H1 (cell line): ENCODE results near the gene PACSIN2. TPM values are rescaled to one million over a fixed set of nuclear protein-coding genes. Genes with fewer than 3 reads are reported as not detected.

Experiments used
- CTCF ChIA-PET: fragments of 300-600 bp; sonication (Branson Sonifier 250); formaldehyde crosslinking; loops from one replicate; lab custom pipeline; 2021; ENCODE audit not compliant: partially characterized antibody; lab: Charles Lee
- POLR2A ChIA-PET: fragments of 300-600 bp; sonication (Branson Sonifier 250); formaldehyde crosslinking; loops from one replicate; lab custom pipeline; 2021; ENCODE audit warnings: inconsistent platforms; ENCODE audit not compliant: partially characterized antibody; lab: Charles Lee
- DNase-seq, 2 experiments: peaks; one replicate each; pipeline versions ENCODE4 v3.0.0 to v3.0.0-alpha.2; 2010 to 2022; ENCODE audit warnings: low spot score in 2 of 2, low read depth in 1 of 2, mixed read lengths in 1 of 2
- FAIRE-seq: peaks from 2 replicates; lab custom pipeline; 2011; peaks lifted over from hg19 to GRCh38; lab: Jason Lieb, UNC
- H2AFZ ChIP-seq: 2 replicates; pipeline ENCODE4 v1.8.1; 2012; ENCODE audit warnings: low read length, inconsistent platforms
- H2AK5ac ChIP-seq: 2 replicates; pipeline ENCODE4 v1.6.1; 2013; ENCODE audit warnings: low read depth, low read length
- H2BK120ac ChIP-seq: replicated peaks from 2 replicates; pipeline ENCODE3; 2013; ENCODE audit warnings: low read depth, low read length, inconsistent platforms
- H2BK12ac ChIP-seq: 2 replicates; pipeline ENCODE4 v1.6.1; 2013; ENCODE audit warnings: low read depth, low read length
- H2BK15ac ChIP-seq: 2 replicates; pipeline ENCODE4 v1.6.1; 2013; ENCODE audit warnings: low read length
- H2BK20ac ChIP-seq: 2 replicates; pipeline ENCODE4 v1.6.1; 2013; ENCODE audit warnings: low read length
- H2BK5ac ChIP-seq: 2 replicates; pipeline ENCODE4 v1.6.1; 2013; ENCODE audit warnings: low read depth, low read length
- H3K14ac ChIP-seq: 2 replicates; pipeline ENCODE4 v1.6.1; 2013; ENCODE audit warnings: inconsistent platforms; ENCODE audit not compliant: insufficient read length
- H3K18ac ChIP-seq: 2 replicates; pipeline ENCODE4 v1.6.1; 2013; ENCODE audit warnings: low read length; ENCODE audit errors: extremely low read depth
- H3K23ac ChIP-seq: 2 replicates; pipeline ENCODE4 v1.6.1; 2013; ENCODE audit warnings: inconsistent platforms; ENCODE audit not compliant: insufficient read length
- H3K23me2 ChIP-seq: 2 replicates; pipeline ENCODE4 v1.6.1; 2013; ENCODE audit warnings: low read depth, low read length
- H3K27ac ChIP-seq: 2 replicates; pipeline ENCODE4 v1.6.1; 2011; ENCODE audit warnings: low read depth, low read length, inconsistent platforms
- H3K27me3 ChIP-seq, 4 experiments: replicated peaks in 1 of 4; 1 replicate in 1 of 4; 2 replicates in 3 of 4; pipeline versions ENCODE4 v1.6.1 to v1.8.1; 2011 to 2013; ENCODE audit warnings: low read length in 3 of 4, mild to moderate bottlenecking in 3 of 4, inconsistent platforms in 2 of 4, mixed read lengths in 2 of 4, moderate library complexity in 1 of 4; ENCODE audit not compliant: control insufficient read depth in 3 of 4, insufficient read depth in 3 of 4; ENCODE audit errors: extremely low read depth in 1 of 4
- H3K36me3 ChIP-seq, 4 experiments: 2 replicates each; pipeline versions ENCODE4 v1.6.1 to v1.8.1; 2011 to 2013; ENCODE audit warnings: mild to moderate bottlenecking in 4 of 4, low read length in 3 of 4, moderate library complexity in 2 of 4, control low read depth in 1 of 4, inconsistent platforms in 1 of 4; ENCODE audit not compliant: insufficient read depth in 4 of 4, control insufficient read depth in 2 of 4
- H3K4ac ChIP-seq: replicated peaks from 2 replicates; pipeline ENCODE3; 2013; ENCODE audit warnings: low read length, low read depth, mixed read lengths, inconsistent platforms; ENCODE audit not compliant: insufficient read length
- H3K4me1 ChIP-seq, 4 experiments: replicated peaks in 1 of 4; 1 replicate in 1 of 4; 2 replicates in 3 of 4; pipeline versions ENCODE4 v1.6.1 to v1.8.1; 2011 to 2013; ENCODE audit warnings: low read length in 3 of 4, inconsistent platforms in 2 of 4, mixed read lengths in 1 of 4; ENCODE audit not compliant: insufficient read depth in 4 of 4, control insufficient read depth in 3 of 4
- H3K4me2 ChIP-seq, 2 experiments: 2 replicates each; pipeline versions ENCODE4 v1.6.1 to v1.8.1; 2011 to 2013; ENCODE audit warnings: low read depth in 2 of 2, low read length in 2 of 2, control low read depth in 1 of 2, inconsistent platforms in 1 of 2, mild to moderate bottlenecking in 1 of 2; ENCODE audit not compliant: insufficient read depth in 1 of 2
- H3K4me3 ChIP-seq, 4 experiments: fragments of 200-600, 300-600 bp in 1 of 4; sonication (generic), shearing (Covaris generic), sonication (Bioruptor Twin) in 1 of 4; 2 replicates each; pipeline versions ENCODE4 v1.5.1 to v1.8.1; 2011 to 2016; ENCODE audit warnings: low read length in 4 of 4, low read depth in 3 of 4, control low read depth in 2 of 4, inconsistent platforms in 2 of 4, mild to moderate bottlenecking in 2 of 4, mixed read lengths in 1 of 4, moderate library complexity in 1 of 4; ENCODE audit not compliant: insufficient read depth in 2 of 4; ENCODE audit errors: extremely low read depth in 1 of 4
- H3K56ac ChIP-seq: replicated peaks from 2 replicates; pipeline ENCODE3; 2013; ENCODE audit warnings: low read depth, mild to moderate bottlenecking, mixed read lengths, low read length, inconsistent platforms; ENCODE audit not compliant: insufficient read length
- H3K79me1 ChIP-seq: 2 replicates; pipeline ENCODE4 v1.6.1; 2013; ENCODE audit warnings: low read depth, low read length, control low read depth
- H3K79me2 ChIP-seq, 2 experiments: 2 replicates each; pipeline versions ENCODE4 v1.6.1 to v1.8.1; 2012 to 2013; ENCODE audit warnings: low read length in 2 of 2, mild to moderate bottlenecking in 2 of 2, inconsistent platforms in 1 of 2; ENCODE audit not compliant: insufficient read depth in 2 of 2, control insufficient read depth in 1 of 2
- H3K9ac ChIP-seq, 4 experiments: replicated peaks in 1 of 4; 1 replicate in 1 of 4; 2 replicates in 3 of 4; pipeline versions ENCODE4 v1.6.1 to v1.8.1; 2011 to 2013; ENCODE audit warnings: low read depth in 3 of 4, low read length in 3 of 4, control low read depth in 2 of 4, mild to moderate bottlenecking in 2 of 4, moderate library complexity in 2 of 4, inconsistent platforms in 1 of 4; ENCODE audit errors: extremely low read depth in 1 of 4
- H3K9me3 ChIP-seq, 2 experiments: 2 replicates each; pipeline versions ENCODE4 v1.6.1 to v1.8.1; 2012 to 2013; ENCODE audit warnings: mild to moderate bottlenecking in 2 of 2, moderate library complexity in 2 of 2, control low read depth in 1 of 2, inconsistent platforms in 1 of 2, low read depth in 1 of 2, low read length in 1 of 2, mixed read lengths in 1 of 2; ENCODE audit not compliant: insufficient read depth in 2 of 2
- H4K20me1 ChIP-seq, 2 experiments: replicated peaks in 1 of 2; 2 replicates each; pipeline versions ENCODE3 to v1.8.1; 2011 to 2013; ENCODE audit warnings: inconsistent platforms in 2 of 2, low read length in 2 of 2, mild to moderate bottlenecking in 1 of 2; ENCODE audit not compliant: insufficient read depth in 2 of 2, control insufficient read depth in 1 of 2
- H4K5ac ChIP-seq: 2 replicates; pipeline ENCODE4 v1.6.1; 2013; ENCODE audit warnings: low read length, low read depth, mixed read lengths, inconsistent platforms; ENCODE audit not compliant: insufficient read length
- H4K8ac ChIP-seq: 2 replicates; pipeline ENCODE4 v1.8.0; 2013; ENCODE audit warnings: mild to moderate bottlenecking, moderate library complexity, low read length, inconsistent platforms; ENCODE audit not compliant: insufficient read depth; ENCODE audit errors: extremely low read depth
- H4K91ac ChIP-seq: replicated peaks from 2 replicates; pipeline ENCODE3; 2013; ENCODE audit warnings: low read length, mixed read lengths, inconsistent platforms; ENCODE audit not compliant: insufficient read length
- CBX5 ChIP-seq: fragments of 300-800, 300-1000 bp; sonication (generic); IDR thresholded peaks from 2 replicates; pipeline ENCODE4 v1.7.1; 2016; ENCODE audit warnings: antibody characterized with exemption, low read length, low read depth
- CBX8 ChIP-seq: fragments of 300-800, 300-1000 bp; sonication (generic); IDR thresholded peaks from 2 replicates; pipeline ENCODE4 v1.7.1; 2016; ENCODE audit warnings: low read depth, low read length, borderline replicate concordance
- CHD2 ChIP-seq: IDR thresholded peaks from 2 replicates; pipeline ENCODE4 v1.6.1; 2012; ENCODE audit warnings: low read length, improper control_type of control experiment
- HDAC2 ChIP-seq, 2 experiments: fragments of 300-600 bp in 1 of 2; sonication (generic) in 1 of 2; IDR thresholded peaks; 2 replicates each; pipeline ENCODE4 v1.6.1; 2011 to 2012; ENCODE audit warnings: low read depth in 2 of 2, low read length in 2 of 2, mild to moderate bottlenecking in 2 of 2, moderate library complexity in 2 of 2, borderline replicate concordance in 1 of 2, inconsistent platforms in 1 of 2
- HDAC6 ChIP-seq: IDR thresholded peaks from one replicate; pipeline ENCODE4 v1.7.1; 2012; ENCODE audit warnings: low read depth, mild to moderate bottlenecking, inconsistent platforms, low read length, moderate library complexity
- POLR2A ChIP-seq, 2 experiments: IDR thresholded peaks; 1 replicate in 1 of 2; 2 replicates in 1 of 2; pipeline ENCODE4 v1.6.1; 2011; ENCODE audit warnings: low read depth in 2 of 2, low read length in 2 of 2, mild to moderate bottlenecking in 2 of 2; ENCODE audit errors: control extremely low read depth in 1 of 2
- WGBS, 2 experiments: shearing (Covaris generic) in 1 of 2; methylation state at CpG; one replicate each; pipeline versions ENCODE4 v1.1.6 to v1.1.7; 2013 to 2015; ENCODE audit warnings: low lambda C conversion rate in 2 of 2, mixed read lengths in 2 of 2, inconsistent platforms in 1 of 2, low coverage in 1 of 2, missing lambda C conversion rate in 1 of 2; ENCODE audit not compliant: insufficient replicate concordance in 2 of 2, insufficient coverage in 1 of 2, insufficient read length in 1 of 2; ENCODE audit errors: extremely low coverage in 1 of 2, missing lambda C conversion rate in 1 of 2; 5-methylcytosine and 5-hydroxymethylcytosine counted together
- polyA plus RNA-seq, 7 experiments: library from polyadenylated mRNA; depleted of rRNA in 3 of 7; stranded (reverse) in 5 of 7; unstranded in 2 of 7; fragments of >200 nt in 5 of 7; fragments of 200-250 nt in 2 of 7; gene quantifications; 1 replicate in 5 of 7; 2 replicates in 1 of 7; 4 replicates in 1 of 7; pipeline versions ENCODE4 v1.2.1 to v1.2.3, GENCODE V29; 2011 to 2013; ENCODE audit warnings: missing spikeins in 2 of 7, mixed read lengths in 2 of 7
- total RNA-seq: library from RNA; stranded (reverse); fragmentation: NEBNext Ultra II Directional; extraction: Animal tissue kit (Norgen Biotek cat#: 25700); gene quantifications from 2 replicates; pipeline ENCODE4 v1.2.1, GENCODE V29; 2021
- TF ChIP-seq, protein P1 (sequence below): IDR thresholded peaks from 2 replicates; pipeline ENCODE4 v1.6.1; 2012; ENCODE audit warnings: inconsistent platforms

The PACSIN2 gene
- total and polyA plus RNA-seq, 2 of the 8 experiments (the other 6 are each of a cell fraction or from before 2014, with no cell fraction given): 44.8 to 64.2 TPM

DNA sequence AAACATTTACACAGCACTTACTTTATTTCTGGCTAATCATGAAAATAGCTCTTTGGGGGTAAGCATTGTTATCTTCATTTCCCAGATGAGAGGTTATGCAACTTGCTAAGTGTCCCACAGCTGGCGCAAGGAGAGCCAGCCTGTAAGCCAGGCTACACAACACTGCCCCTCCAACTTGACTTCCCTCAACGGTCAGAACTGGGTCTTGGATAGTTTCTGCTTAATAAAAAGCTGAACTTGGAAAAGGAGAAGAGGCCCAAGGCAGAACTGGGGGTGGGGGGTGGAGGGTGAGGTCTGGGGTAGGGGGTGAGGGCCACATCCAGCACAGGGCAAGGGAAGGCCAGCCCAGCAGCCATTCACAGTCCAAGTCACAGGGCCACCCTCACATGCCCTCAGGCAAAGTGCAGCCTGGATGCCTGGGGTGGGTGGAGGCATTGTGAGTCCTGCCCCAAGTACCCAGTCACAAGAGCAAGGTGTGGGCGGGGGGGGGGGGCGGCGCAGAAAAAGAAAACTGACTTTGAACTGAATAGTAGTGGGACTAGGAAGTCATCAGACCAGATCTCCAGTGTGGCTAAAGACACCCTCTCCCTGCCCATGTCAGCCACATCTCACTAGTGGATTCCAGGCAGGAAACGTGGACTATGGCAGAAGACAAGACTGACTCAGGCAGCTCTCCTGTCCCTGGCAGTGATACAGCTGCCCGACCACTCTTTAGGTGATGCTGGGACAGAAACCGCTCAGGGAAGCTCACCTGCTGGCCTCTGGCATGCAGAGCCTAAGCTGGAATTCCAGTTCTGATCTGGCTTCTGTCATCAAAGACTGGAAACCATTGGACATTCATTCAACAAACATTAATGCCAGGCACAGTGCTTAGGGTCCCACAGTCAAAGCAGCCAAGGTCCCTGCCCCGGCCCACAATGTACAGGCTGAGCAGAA, 52.4 kb downstream of the PACSIN2 start:
- Histone ChIP-seq H2BK12ac (no peak overlapping the region), H2AK5ac (no peak overlapping the region), H3K4me2 (no peak overlapping the region), H3K9me3 (no peaks in the 10 kb centered on the region), H3K27me3 (no peaks in the 10 kb centered on the region), H3K23me2 (0 out of 2 replicates have a peak, but pooled peaks cover 2% of the 10 kb centered on the region), H2BK5ac (no peak overlapping the region), H3K14ac (no peak overlapping the region), H2AFZ (no peak overlapping the region), H3K4me1 (peaks cover 15 to 35% (median 33%) of the 10 kb centered on the region in 4 experiments), H4K20me1 (peaks cover 12 to 33% of the 10 kb centered on the region in 2 experiments), H3K18ac (no peak overlapping the region), H3K9ac (no peak overlapping the region), H2BK20ac (no peak overlapping the region), H3K56ac (no peak overlapping the region), H2BK15ac (no peak overlapping the region), H3K27ac (no peak overlapping the region), H3K23ac (no peak overlapping the region), H3K4ac (no peak overlapping the region), H4K91ac (no peak overlapping the region), H3K4me3 (no peak overlapping the region), H3K79me2 (peaks cover 3 to 68% of the 10 kb centered on the region in 2 experiments; a peak in 3 of 4 replicates), H4K5ac (no peak overlapping the region), H2BK120ac (no peak overlapping the region), H3K79me1 (peaks cover 11% of the 10 kb centered on the region), H4K8ac (no peak overlapping the region), H3K36me3 (no peaks in the 10 kb centered on the region)
- POLR2A ChIA-PET: interaction anchor here (0.8 to 1.1 kb wide), 4 partner anchors 9 to 62 kb away, joined by 3 to 4 read pairs (median 3); no protein-coding TSS in a partner anchor
- 75% methylated on average over 8 of the region's 9 CpGs; no CpG with 5 or more reads in 1 of the 2 experiments for WGBS, 2 experiments
- DNase-seq (no peak), FAIRE-seq (no peak)
- no peak for TF ChIP-seq HDAC6
- TF ChIP-seq CBX5: no peak
- no peak for TF ChIP-seq POLR2A (IDR thresholded peaks at IDR 0.05; ENCODE audit: control extremely low read depth in 1 of 2, low read depth in 2 of 2, low read length in 2 of 2)
- no peak for TF ChIP-seq CHD2
- TF ChIP-seq, protein P1, sequence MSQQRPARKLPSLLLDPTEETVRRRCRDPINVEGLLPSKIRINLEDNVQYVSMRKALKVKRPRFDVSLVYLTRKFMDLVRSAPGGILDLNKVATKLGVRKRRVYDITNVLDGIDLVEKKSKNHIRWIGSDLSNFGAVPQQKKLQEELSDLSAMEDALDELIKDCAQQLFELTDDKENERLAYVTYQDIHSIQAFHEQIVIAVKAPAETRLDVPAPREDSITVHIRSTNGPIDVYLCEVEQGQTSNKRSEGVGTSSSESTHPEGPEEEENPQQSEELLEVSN: no peak
- no peak for TF ChIP-seq HDAC2 (IDR thresholded peaks at IDR 0.05; ENCODE audit: borderline replicate concordance in 1 of 2, low read depth in 2 of 2, low read length in 2 of 2)
- no peak for TF ChIP-seq CBX8
- CTCF ChIA-PET: interaction anchor here (1.2 to 2.7 kb wide), 4 partner anchors 15 to 97 kb away, joined by 3 to 10 read pairs (median 6); no protein-coding TSS in a partner anchor
